HG02852 (cell line): ENCODE results near the gene OSBPL2.

Source experiments
- ATAC-seq: cut with Tn5 transposase; IDR thresholded peaks from one replicate; pipeline ENCODE4 v1.9.1; 2021; ENCODE audit warnings: mild to moderate bottlenecking, moderate library complexity; ENCODE audit not compliant: unreplicated experiment

OSBPL2 gene

GRCh38 chr20:62248890-62249560, 10.7 kb downstream of the OSBPL2 start:
- no peak for ATAC-seq

GRCh38 chr20:62252342-62252966, 14.1 kb downstream of the OSBPL2 start:
- ATAC-seq, result no peak

- ATAC-seq, result no peak
These were observed 15.1 kb downstream of the OSBPL2 start for GRCh38 chr20:62253398-62253797.

GRCh38 chr20:62254021-62254724, 15.9 kb downstream of the OSBPL2 start:
- ATAC-seq, result no peak

GRCh38 chr20:62255976-62256375, 17.7 kb downstream of the OSBPL2 start:
- ATAC-seq, result no peak

- no peak for ATAC-seq
These were observed 20.4 kb downstream of the OSBPL2 start for GRCh38 chr20:62258499-62259293.

GRCh38 chr20:62259294-62259565, 20.9 kb downstream of the OSBPL2 start:
- ATAC-seq, result no peak

GRCh38 chr20:62262064-62262463, 23.7 kb downstream of the OSBPL2 start:
- ATAC-seq, result no peak

- no peak for ATAC-seq
These were observed 25.1 kb downstream of the OSBPL2 start for GRCh38 chr20:62263396-62263795.

GRCh38 chr20:62265365-62265764, 27.0 kb downstream of the OSBPL2 start:
- ATAC-seq, result no peak

GRCh38 chr20:62266340-62266739, 28.0 kb downstream of the OSBPL2 start:
- ATAC-seq, result no peak

GRCh38 chr20:62266851-62267250, 28.5 kb downstream of the OSBPL2 start:
- ATAC-seq, result no peak

- no peak for ATAC-seq
These were observed 29.2 kb downstream of the OSBPL2 start for GRCh38 chr20:62267543-62267942.

GRCh38 chr20:62268228-62268900, 30.0 kb downstream of the OSBPL2 start:
- ATAC-seq, result no peak

- ATAC-seq, result no peak
These were observed 31.1 kb downstream of the OSBPL2 start for GRCh38 chr20:62269378-62269777.

GRCh38 chr20:62269871-62270270, 31.6 kb downstream of the OSBPL2 start:
- ATAC-seq, result no peak

GRCh38 chr20:62272200-62272599, 33.9 kb downstream of the OSBPL2 start:
- ATAC-seq, result no peak

- ATAC-seq, result no peak
These were observed 35.1 kb downstream of the OSBPL2 start for GRCh38 chr20:62273416-62273815.

GRCh38 chr20:62274332-62274950, 36.1 kb downstream of the OSBPL2 start:
- no peak for ATAC-seq

GRCh38 chr20:62275219-62275618, 36.9 kb downstream of the OSBPL2 start:
- no peak for ATAC-seq

- ATAC-seq, result no peak
These were observed 38.1 kb downstream of the OSBPL2 start for GRCh38 chr20:62276439-62276838.
